Thymus (tissue), 11 donors: ENCODE data around the gene TXNRD1. TPM values are rescaled to one million over a fixed set of nuclear protein-coding genes. Genes with fewer than 3 reads are reported as not detected.

Experiments used
- DNase-seq, 9 donors: peaks; one replicate each; pipeline ENCODE4 v3.0.0-alpha.2; 2013; ENCODE audit warnings: low spot score in 9 of 9, low read depth in 6 of 9, missing footprints in 1 of 9
- H3K27ac ChIP-seq, 2 donors: one replicate each; pipeline ENCODE4 v1.5.1; 2013; ENCODE audit warnings: control low read depth in 1 of 2, low read depth in 1 of 2, low read length in 1 of 2, mild to moderate bottlenecking in 1 of 2, moderate library complexity in 1 of 2
- H3K27me3 ChIP-seq, 2 donors: one replicate each; pipeline ENCODE4 v1.5.1; 2013; ENCODE audit warnings: low read length in 1 of 2; ENCODE audit not compliant: control insufficient read depth in 2 of 2, insufficient read depth in 1 of 2
- H3K36me3 ChIP-seq, 2 donors: one replicate each; pipeline ENCODE4 v1.5.1; 2013; ENCODE audit warnings: low read length in 1 of 2, mild to moderate bottlenecking in 1 of 2, moderate library complexity in 1 of 2; ENCODE audit not compliant: control insufficient read depth in 2 of 2, insufficient read depth in 2 of 2
- H3K4me1 ChIP-seq, 2 donors: one replicate each; pipeline ENCODE4 v1.5.1; 2013; ENCODE audit warnings: low read length in 2 of 2; ENCODE audit not compliant: control insufficient read depth in 2 of 2, insufficient read depth in 2 of 2
- H3K4me3 ChIP-seq, 2 donors: one replicate each; pipeline ENCODE4 v1.5.1; 2013; ENCODE audit warnings: low read length in 2 of 2, control low read depth in 1 of 2, mild to moderate bottlenecking in 1 of 2
- H3K9me3 ChIP-seq, 2 donors: one replicate each; pipeline ENCODE4 v1.5.1; 2013; ENCODE audit warnings: low read length in 1 of 2, mild to moderate bottlenecking in 1 of 2; ENCODE audit not compliant: control insufficient read depth in 2 of 2, insufficient read depth in 1 of 2
- WGBS: extraction: QIAGEN DNeasy Blood & Tissue Kit; methylation state at CpG from one replicate; pipeline ENCODE4 v1.1.7; 2013; 5-methylcytosine and 5-hydroxymethylcytosine counted together
- polyA plus RNA-seq: library from polyadenylated mRNA; stranded (reverse); fragments of 200-250 nt; gene quantifications from one replicate; pipeline ENCODE4 v1.2.3, GENCODE V29; 2013
- total RNA-seq: library from RNA; stranded (reverse); fragments of 120-200 nt; gene quantifications from one replicate; pipeline ENCODE4 v1.2.4, GENCODE V29; 2013
- donor health status: healthy.

Gene TXNRD1
- total and polyA plus RNA-seq, 2 donors, result 28.2 to 68.0 TPM

- no peaks in the 10 kb centered on the region for H3K9me3 ChIP-seq
- DNase-seq, result no peak
- H3K36me3 ChIP-seq, result peaks cover 45 to 57% of the 10 kb centered on the region in 2 donors
- no peaks in the 10 kb centered on the region for H3K4me1 ChIP-seq
- H3K27ac ChIP-seq, result no peak overlapping the region
- 95% methylated on average over 12 of the region's 12 CpGs for WGBS
- H3K4me3 ChIP-seq, result no peak overlapping the region
- H3K27me3 ChIP-seq, result no peaks in the 10 kb centered on the region
Observed at GRCh38 chr12:104342635-104343249, 127.2 kb downstream of the TXNRD1 start.

DNA sequence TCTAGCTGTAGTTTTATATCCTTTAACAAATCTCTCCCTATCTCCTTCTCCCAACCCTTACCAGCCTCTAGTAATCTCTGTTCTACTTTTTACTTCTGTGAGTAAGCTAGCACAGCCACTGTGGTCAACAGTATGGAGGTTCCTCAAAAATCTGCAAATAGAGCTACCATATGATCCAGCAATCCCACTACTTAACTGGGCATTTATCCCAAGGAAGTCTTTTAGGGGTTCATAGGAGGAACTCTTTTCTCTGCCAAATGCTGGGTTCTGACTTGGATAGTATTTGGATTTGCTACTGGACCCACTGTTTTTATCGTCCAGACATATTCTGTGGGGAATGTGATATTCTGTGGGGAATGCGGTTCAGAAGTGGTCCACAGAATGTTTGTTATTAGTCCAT lies 129.1 kb downstream of the TXNRD1 start:
- H3K4me3 ChIP-seq, result no peak overlapping the region
- H3K4me1 ChIP-seq, result no peaks in the 10 kb centered on the region
- no peaks in the 10 kb centered on the region for H3K9me3 ChIP-seq
- no peaks in the 10 kb centered on the region for H3K27me3 ChIP-seq
- no peak for DNase-seq
- H3K36me3 ChIP-seq, result peaks cover 52 to 66% of the 10 kb centered on the region in 2 donors
- H3K27ac ChIP-seq, result no peak overlapping the region
- 98% methylated on average over 2 of the region's 2 CpGs for WGBS

- no peak overlapping the region for H3K4me3 ChIP-seq
- DNase-seq, result no peak
- no peaks in the 10 kb centered on the region for H3K9me3 ChIP-seq
- WGBS, result 97% methylated on average over 7 of the region's 7 CpGs
- H3K4me1 ChIP-seq, result no peaks in the 10 kb centered on the region
- peaks cover 47 to 68% of the 10 kb centered on the region in 2 donors for H3K36me3 ChIP-seq
- H3K27me3 ChIP-seq, result no peaks in the 10 kb centered on the region
- no peak overlapping the region for H3K27ac ChIP-seq
Observed at GRCh38 chr12:104345234-104346066, 129.9 kb downstream of the TXNRD1 start.

- H3K36me3 ChIP-seq, result peaks cover 39 to 57% of the 10 kb centered on the region in 2 donors
- no peak overlapping the region for H3K27ac ChIP-seq
- H3K4me3 ChIP-seq, result no peak overlapping the region
- no peak for DNase-seq
- H3K4me1 ChIP-seq, result no peaks in the 10 kb centered on the region
- no peaks in the 10 kb centered on the region for H3K27me3 ChIP-seq
- WGBS, result 97% methylated on average over 5 of the region's 5 CpGs
- H3K9me3 ChIP-seq, result no peaks in the 10 kb centered on the region
Observed at GRCh38 chr12:104347374-104348075, 131.9 kb downstream of the TXNRD1 start.

DNA sequence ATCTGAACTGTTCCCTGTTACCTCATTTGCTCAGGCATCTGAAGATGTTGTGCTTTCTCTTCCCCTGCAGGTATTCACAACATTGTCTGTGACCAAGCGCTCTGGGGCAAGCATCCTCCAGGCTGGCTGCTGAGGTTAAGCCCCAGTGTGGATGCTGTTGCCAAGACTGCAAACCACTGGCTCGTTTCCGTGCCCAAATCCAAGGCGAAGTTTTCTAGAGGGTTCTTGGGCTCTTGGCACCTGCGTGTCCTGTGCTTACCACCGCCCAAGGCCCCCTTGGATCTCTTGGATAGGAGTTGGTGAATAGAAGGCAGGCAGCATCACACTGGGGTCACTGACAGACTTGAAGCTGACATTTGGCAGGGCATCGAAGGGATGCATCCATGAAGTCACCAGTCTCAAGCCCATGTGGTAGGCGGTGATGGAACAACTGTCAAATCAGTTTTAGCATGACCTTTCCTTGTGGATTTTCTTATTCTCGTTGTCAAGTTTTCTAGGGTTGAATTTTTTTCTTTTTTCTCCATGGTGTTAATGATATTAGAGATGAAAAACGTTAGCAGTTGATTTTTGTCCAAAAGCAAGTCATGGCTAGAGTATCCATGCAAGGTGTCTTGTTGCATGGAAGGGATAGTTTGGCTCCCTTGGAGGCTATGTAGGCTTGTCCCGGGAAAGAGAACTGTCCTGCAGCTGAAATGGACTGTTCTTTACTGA lies 132.9 kb downstream of the TXNRD1 start:
- 97% methylated on average over 11 of the region's 11 CpGs for WGBS
- H3K27me3 ChIP-seq, result no peaks in the 10 kb centered on the region
- H3K4me1 ChIP-seq, result no peaks in the 10 kb centered on the region
- H3K9me3 ChIP-seq, result no peaks in the 10 kb centered on the region
- H3K27ac ChIP-seq, result no peak overlapping the region
- peaks cover 30 to 51% of the 10 kb centered on the region in 2 donors for H3K36me3 ChIP-seq
- no peak for DNase-seq
- H3K4me3 ChIP-seq, result no peak overlapping the region

DNA sequence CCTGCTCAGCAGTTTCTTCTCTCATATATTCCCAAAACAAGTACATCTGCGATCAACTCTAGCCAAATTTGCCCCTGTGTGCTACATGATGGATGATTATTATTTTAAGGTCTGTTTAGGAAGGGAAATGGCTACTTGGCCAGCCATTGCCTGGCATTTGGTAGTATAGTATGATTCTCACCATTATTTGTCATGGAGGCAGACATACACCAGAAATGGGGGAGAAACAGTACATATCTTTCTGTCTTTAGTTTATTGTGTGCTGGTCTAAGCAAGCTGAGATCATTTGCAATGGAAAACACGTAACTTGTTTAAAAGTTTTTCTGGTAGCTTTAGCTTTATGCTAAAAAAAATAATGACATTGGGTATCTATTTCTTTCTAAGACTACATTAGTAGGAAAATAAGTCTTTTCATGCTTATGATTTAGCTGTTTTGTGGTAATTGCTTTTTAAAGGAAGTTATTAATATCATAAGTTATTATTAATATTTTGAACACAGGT lies 133.5 kb downstream of the TXNRD1 start:
- Histone ChIP-seq H3K27ac (no peak overlapping the region), H3K36me3 (peaks cover 30 to 50% of the 10 kb centered on the region in 2 donors)
- WGBS, result 99% methylated on average over 2 of the region's 2 CpGs

DNA sequence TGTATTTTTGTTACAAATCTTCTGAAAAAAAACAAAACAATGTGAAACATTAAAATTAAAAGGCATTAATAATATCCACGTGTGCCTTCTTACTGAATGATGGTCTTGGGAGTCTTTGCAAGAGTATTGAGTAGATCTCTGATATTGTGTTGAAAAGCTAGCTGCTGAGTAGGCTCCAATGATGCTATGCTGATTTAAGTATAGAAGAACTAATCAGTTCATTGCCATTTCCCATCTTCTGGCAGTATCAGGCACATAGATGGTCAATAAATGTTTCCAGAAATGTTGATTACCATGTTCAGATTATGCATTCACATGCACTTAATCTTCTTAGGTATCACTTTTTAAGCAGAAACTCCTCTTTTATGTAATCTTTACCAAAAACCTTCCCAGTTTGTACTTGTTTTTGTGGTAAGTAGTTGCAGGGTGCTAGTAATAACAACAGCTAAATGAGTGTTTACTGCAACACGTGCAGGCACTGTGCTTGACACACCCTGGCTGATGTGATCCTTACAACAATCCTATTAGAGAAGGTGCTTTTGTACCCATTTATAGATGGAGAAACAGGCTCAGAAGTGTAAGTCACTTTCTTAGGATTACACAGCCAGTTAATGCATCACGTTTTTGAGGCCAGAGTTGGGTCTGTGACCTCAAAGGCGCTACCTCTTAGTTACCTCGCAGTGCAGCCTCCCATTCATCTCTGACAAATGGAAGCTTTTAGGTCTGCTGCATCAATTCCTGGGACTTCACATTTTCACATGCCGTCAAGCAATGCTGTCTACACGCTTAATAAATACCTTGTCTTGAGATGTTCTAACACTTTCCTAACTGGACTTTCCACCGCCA lies 134.9 kb downstream of the TXNRD1 start:
- Histone ChIP-seq H3K27me3 (no peaks in the 10 kb centered on the region), H3K4me3 (no peak overlapping the region), H3K36me3 (peaks cover 30 to 50% of the 10 kb centered on the region in 2 donors), H3K4me1 (no peaks in the 10 kb centered on the region), H3K27ac (no peak overlapping the region), H3K9me3 (no peaks in the 10 kb centered on the region)
- 98% methylated on average over 8 of the region's 8 CpGs for WGBS
- no peak for DNase-seq

More for the DNA sequence above, 133.5 kb downstream of the TXNRD1 start:
- H3K4me3 ChIP-seq, result no peak overlapping the region
- no peaks in the 10 kb centered on the region for H3K27me3 ChIP-seq
- H3K9me3 ChIP-seq, result no peaks in the 10 kb centered on the region
- DNase-seq, result no peak
- H3K4me1 ChIP-seq, result no peaks in the 10 kb centered on the region
